Measurements from ENCODE around the gene PRKG1. TPM values are rescaled to one million over a fixed set of nuclear protein-coding genes. Genes with fewer than 3 reads are reported as not detected.

Gene PRKG1
- polyA plus RNA-seq, 3 donors = not detected

GRCh38 chr10:51718804-51719291 lies 644.6 kb downstream of the PRKG1 start:
- no peaks in the 10 kb centered on the region for H4K20me1 ChIP-seq (ENCODE audit: insufficient read depth, low read length)
- Mint-ChIP-seq H3K4me3 (no peak overlapping the region), H3K27ac (no peak overlapping the region), H3K4me1 (no peaks in the 10 kb centered on the region), H3K9me3 (peaks cover 0 to 9% (median 1%) of the 10 kb centered on the region in 7 donors), H3K27me3 (ENCODE audit: low read depth in 3 of 3) (peaks cover 0 to 5% (median 2%) of the 10 kb centered on the region in 3 donors), H3K36me3 (no peaks in the 10 kb centered on the region)
- no peaks in the 10 kb centered on the region for H3K79me2 ChIP-seq (ENCODE audit: insufficient read depth, low read length)
- no peak overlapping the region for H3K4me2 ChIP-seq (replicated peaks; ENCODE audit: extremely low read depth, low read length, poor library complexity, severe bottlenecking)
- no peak overlapping the region for H2AFZ ChIP-seq (ENCODE audit: insufficient read depth, low read depth, low read length, poor library complexity, severe bottlenecking)
- DNase-seq = no peak
- intact Hi-C loops (cut with micrococcal nuclease) = no loop called here
- H3K4me3 ChIP-seq (replicated peaks in 1 of 3; ENCODE audit: low read depth in 2 of 3, low read length in 3 of 3) = no peak overlapping the region
- no peaks in the 10 kb centered on the region for H3K27me3 ChIP-seq (ENCODE audit: control insufficient read depth in 2 of 2, insufficient read depth in 2 of 2, low read length in 2 of 2)
- H3K9me3 ChIP-seq (replicated peaks in 1 of 2; ENCODE audit: control insufficient read depth in 1 of 2, insufficient read depth in 1 of 2, low read length in 2 of 2) = no peaks in the 10 kb centered on the region
- TF ChIP-seq CTCF (IDR thresholded peaks at IDR 0.05) = no peak
- H3K9ac ChIP-seq (ENCODE audit: insufficient read depth, low read length, poor library complexity, severe bottlenecking) = no peak overlapping the region
- H3K27ac ChIP-seq (ENCODE audit: low read depth in 1 of 2, low read length in 2 of 2) = no peak overlapping the region
- no peaks in the 10 kb centered on the region for H3K4me1 ChIP-seq (ENCODE audit: control insufficient read depth in 1 of 2, insufficient read depth in 2 of 2, low read length in 2 of 2)
- no peaks in the 10 kb centered on the region for H3K36me3 ChIP-seq (replicated peaks in 1 of 2; ENCODE audit: control insufficient read depth in 1 of 2, insufficient read depth in 2 of 2, low read length in 2 of 2)

- Histone ChIP-seq H4K20me1 (ENCODE audit: insufficient read depth, low read length) (no peaks in the 10 kb centered on the region), H3K27me3 (ENCODE audit: control insufficient read depth in 2 of 2, insufficient read depth in 2 of 2, low read length in 2 of 2) (no peaks in the 10 kb centered on the region), H3K27ac (ENCODE audit: low read depth in 1 of 2, low read length in 2 of 2) (no peak overlapping the region), H3K79me2 (ENCODE audit: insufficient read depth, low read length) (no peaks in the 10 kb centered on the region), H3K9me3 (replicated peaks in 1 of 2; ENCODE audit: control insufficient read depth in 1 of 2, insufficient read depth in 1 of 2, low read length in 2 of 2) (no peaks in the 10 kb centered on the region), H3K4me2 (replicated peaks; ENCODE audit: extremely low read depth, low read length, poor library complexity, severe bottlenecking) (no peak overlapping the region), H3K4me3 (replicated peaks in 1 of 3; ENCODE audit: low read depth in 2 of 3, low read length in 3 of 3) (no peak overlapping the region), H3K4me1 (ENCODE audit: control insufficient read depth in 1 of 2, insufficient read depth in 2 of 2, low read length in 2 of 2) (no peaks in the 10 kb centered on the region), H3K36me3 (replicated peaks in 1 of 2; ENCODE audit: control insufficient read depth in 1 of 2, insufficient read depth in 2 of 2, low read length in 2 of 2) (no peaks in the 10 kb centered on the region), H2AFZ (ENCODE audit: insufficient read depth, low read depth, low read length, poor library complexity, severe bottlenecking) (no peak overlapping the region), H3K9ac (ENCODE audit: insufficient read depth, low read length, poor library complexity, severe bottlenecking) (no peak overlapping the region)
- no peak for DNase-seq
- H3K27me3 Mint-ChIP-seq (ENCODE audit: low read depth in 3 of 3) = peaks cover 0 to 2% (median 0%) of the 10 kb centered on the region in 3 donors
- peaks cover 0 to 7% (median 0%) of the 10 kb centered on the region in 7 donors for H3K9me3 Mint-ChIP-seq
- no peak for TF ChIP-seq CTCF (IDR thresholded peaks at IDR 0.05)
- WGBS (ENCODE audit: insufficient coverage) = no CpG with 5 or more reads among the region's 1 CpG
- H3K4me1 Mint-ChIP-seq = no peaks in the 10 kb centered on the region
- H3K27ac Mint-ChIP-seq = no peak overlapping the region
- intact Hi-C loops (cut with micrococcal nuclease) = no loop called here
- no peak overlapping the region for H3K4me3 Mint-ChIP-seq
- H3K36me3 Mint-ChIP-seq = no peaks in the 10 kb centered on the region
Measured at GRCh38 chr10:51724038-51724437, 649.8 kb downstream of the PRKG1 start.
